ENCODE data around the gene NEGR1. TPM values are rescaled to one million over a fixed set of nuclear protein-coding genes. Genes with fewer than 3 reads are reported as not detected.

NEGR1 gene
- total and polyA plus RNA-seq, 2 donors (not counting 3 experiments of a cell fraction or from before 2014, with no cell fraction given) = 6.8 to 21.8 TPM

GRCh38 chr1:71950579-71950978 is 331.8 kb downstream of the NEGR1 start:
- Histone ChIP-seq H3K9me3 (replicated peaks; ENCODE audit: control insufficient read depth, insufficient read depth, low read length) (no peaks in the 10 kb centered on the region), H3K79me2 (ENCODE audit: control insufficient read depth, insufficient read depth, low read length) (no peaks in the 10 kb centered on the region), H3K27me3 (ENCODE audit: control insufficient read depth in 2 of 2, insufficient read depth in 2 of 2, low read length in 2 of 2) (no peaks in the 10 kb centered on the region), H3K27ac (ENCODE audit: insufficient read depth, low read depth, low read length) (no peak overlapping the region), H4K20me1 (replicated peaks; ENCODE audit: control insufficient read depth, extremely low read depth, insufficient read depth, low read length) (no peaks in the 10 kb centered on the region), H3K4me2 (ENCODE audit: insufficient read depth, low read length) (no peak overlapping the region), H3K9ac (replicated peaks; ENCODE audit: extremely low read depth, insufficient read depth, low read length) (no peak overlapping the region), H3K4me3 (replicated peaks in 1 of 3; ENCODE audit: insufficient read depth in 1 of 3, low read depth in 1 of 3, low read length in 3 of 3) (no peak overlapping the region), H3K9me1 (replicated peaks; ENCODE audit: control insufficient read depth, extremely low read depth, insufficient read depth, low read length) (no peaks in the 10 kb centered on the region), H2AFZ (ENCODE audit: low read depth, low read length) (no peak overlapping the region), H3K36me3 (ENCODE audit: control insufficient read depth in 2 of 2, extremely low read depth in 1 of 2, insufficient read depth in 2 of 2, low read length in 2 of 2) (no peaks in the 10 kb centered on the region), H3K4me1 (ENCODE audit: control insufficient read depth, extremely low read depth, insufficient read depth, low read length) (no peaks in the 10 kb centered on the region)
- intact Hi-C loops (cut with micrococcal nuclease) (no loop called here), dilution Hi-C loops (cut with MboI; ENCODE audit: extremely low pct_ligation_motif_present, low sequenced_read_pairs) (no loop called here)
- FAIRE-seq (peak; percentile 21), DNase-seq (ENCODE audit: low read depth, low spot score) (no peak)
- POLR2A ChIA-PET = no interaction called here
- CTCF ChIA-PET = interaction anchor here (0.6 to 1.1 kb wide), 3 partner anchors 10 to 88 kb away, joined by 3 read pairs; no protein-coding TSS in a partner anchor
- BruUV-seq (replicated peaks) = no TSS peak
- TF ChIP-seq, protein P1, sequence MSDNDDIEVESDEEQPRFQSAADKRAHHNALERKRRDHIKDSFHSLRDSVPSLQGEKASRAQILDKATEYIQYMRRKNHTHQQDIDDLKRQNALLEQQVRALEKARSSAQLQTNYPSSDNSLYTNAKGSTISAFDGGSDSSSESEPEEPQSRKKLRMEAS (IDR thresholded peaks at IDR 0.05; ENCODE audit: insufficient read depth, insufficient read length) = no peak
- TF ChIP-seq MYC (IDR thresholded peaks at IDR 0.05; ENCODE audit: low read depth, low read length) (no peak), JUN (IDR thresholded peaks at IDR 0.05; ENCODE audit: borderline replicate concordance, insufficient read depth, insufficient read length, low read depth) (no peak), EZH2 (IDR thresholded peaks at IDR 0.05; ENCODE audit: borderline replicate concordance, low read depth, low read length, severe bottlenecking) (no peak), POLR2A (IDR thresholded peaks at IDR 0.05; ENCODE audit: low read depth, low read length) (no peak), POLR2AphosphoS5 (IDR thresholded peaks at IDR 0.05; ENCODE audit: insufficient read depth, low read depth, low read length) (no peak), GATA2 (IDR thresholded peaks at IDR 0.05; ENCODE audit: insufficient read depth, insufficient read length, low read depth, low read length) (no peak), CTCF (IDR thresholded peaks at IDR 0.05; ENCODE audit: extremely low read depth in 1 of 2, insufficient read depth in 1 of 2, low read depth in 1 of 2, low read length in 2 of 2) (no peak), FOS (IDR thresholded peaks at IDR 0.05; ENCODE audit: borderline replicate concordance, insufficient read depth, low read length) (no peak)
